ENCODE data around the gene SNAP25. TPM values are rescaled to one million over a fixed set of nuclear protein-coding genes. Genes with fewer than 3 reads are reported as not detected.

Gene SNAP25
- total RNA-seq, 1 experiment from 2014 or later, result 0.39 TPM

- Histone ChIP-seq H3K27me3 (ENCODE audit: insufficient read depth, low read length) (no peaks in the 10 kb centered on the region), H3K9me2 (ENCODE audit: insufficient read depth) (no peaks in the 10 kb centered on the region), H3K27ac (ENCODE audit: low read depth, low read length) (no peak overlapping the region), H3K4me3 (replicated peaks in 1 of 2; ENCODE audit: low read depth in 1 of 2, low read length in 2 of 2) (no peak overlapping the region), H3K9me3 (ENCODE audit: control insufficient read depth in 1 of 2, insufficient read depth in 1 of 2, low read depth in 1 of 2, low read length in 2 of 2) (no peaks in the 10 kb centered on the region), H3K9ac (ENCODE audit: low read length) (no peak overlapping the region), H2AFZ (ENCODE audit: low read depth, low read length, poor library complexity, severe bottlenecking) (no peak overlapping the region), H3K36me3 (ENCODE audit: control insufficient read depth in 1 of 2, insufficient read depth in 2 of 2, low read length in 2 of 2) (no peaks in the 10 kb centered on the region), H3K4me2 (ENCODE audit: low read length) (no peak overlapping the region), H3K4me1 (ENCODE audit: control insufficient read depth in 1 of 2, insufficient read depth in 2 of 2, low read length in 2 of 2) (no peaks in the 10 kb centered on the region), H3K79me2 (ENCODE audit: insufficient read depth, low read length) (no peaks in the 10 kb centered on the region), H4K20me1 (ENCODE audit: insufficient read depth) (no peaks in the 10 kb centered on the region)
- no peak for TF ChIP-seq JUND (IDR thresholded peaks at IDR 0.05)
- TF ChIP-seq RAD21 (IDR thresholded peaks at IDR 0.05; ENCODE audit: low read depth), result no peak
- TF ChIP-seq, protein P1, sequence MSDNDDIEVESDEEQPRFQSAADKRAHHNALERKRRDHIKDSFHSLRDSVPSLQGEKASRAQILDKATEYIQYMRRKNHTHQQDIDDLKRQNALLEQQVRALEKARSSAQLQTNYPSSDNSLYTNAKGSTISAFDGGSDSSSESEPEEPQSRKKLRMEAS (IDR thresholded peaks at IDR 0.05), result no peak
- no peak for TF ChIP-seq SRF (IDR thresholded peaks at IDR 0.05; ENCODE audit: low read depth)
- TF ChIP-seq ZFX (IDR thresholded peaks at IDR 0.05), result no peak
- no peak for TF ChIP-seq POLR2AphosphoS5 (IDR thresholded peaks at IDR 0.05; ENCODE audit: low read depth, low read length)
- TF ChIP-seq EGR1 (IDR thresholded peaks at IDR 0.05; ENCODE audit: low read depth), result no peak
- TF ChIP-seq ELF1 (IDR thresholded peaks at IDR 0.05; ENCODE audit: borderline replicate concordance, low read depth), result no peak
- no peak for TF ChIP-seq ZNF274 (IDR thresholded peaks at IDR 0.05; ENCODE audit: low read depth, low read length)
- TF ChIP-seq YY1 (IDR thresholded peaks at IDR 0.05; ENCODE audit: extremely low read depth, insufficient replicate concordance, low read depth, low read length), result no peak
- TF ChIP-seq FOSL1 (IDR thresholded peaks at IDR 0.05; ENCODE audit: low read depth), result no peak
- TF ChIP-seq EZH2phosphoT487 (IDR thresholded peaks at IDR 0.05; ENCODE audit: borderline replicate concordance), result no peak
- TF ChIP-seq, protein P2, sequence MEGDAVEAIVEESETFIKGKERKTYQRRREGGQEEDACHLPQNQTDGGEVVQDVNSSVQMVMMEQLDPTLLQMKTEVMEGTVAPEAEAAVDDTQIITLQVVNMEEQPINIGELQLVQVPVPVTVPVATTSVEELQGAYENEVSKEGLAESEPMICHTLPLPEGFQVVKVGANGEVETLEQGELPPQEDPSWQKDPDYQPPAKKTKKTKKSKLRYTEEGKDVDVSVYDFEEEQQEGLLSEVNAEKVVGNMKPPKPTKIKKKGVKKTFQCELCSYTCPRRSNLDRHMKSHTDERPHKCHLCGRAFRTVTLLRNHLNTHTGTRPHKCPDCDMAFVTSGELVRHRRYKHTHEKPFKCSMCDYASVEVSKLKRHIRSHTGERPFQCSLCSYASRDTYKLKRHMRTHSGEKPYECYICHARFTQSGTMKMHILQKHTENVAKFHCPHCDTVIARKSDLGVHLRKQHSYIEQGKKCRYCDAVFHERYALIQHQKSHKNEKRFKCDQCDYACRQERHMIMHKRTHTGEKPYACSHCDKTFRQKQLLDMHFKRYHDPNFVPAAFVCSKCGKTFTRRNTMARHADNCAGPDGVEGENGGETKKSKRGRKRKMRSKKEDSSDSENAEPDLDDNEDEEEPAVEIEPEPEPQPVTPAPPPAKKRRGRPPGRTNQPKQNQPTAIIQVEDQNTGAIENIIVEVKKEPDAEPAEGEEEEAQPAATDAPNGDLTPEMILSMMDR (IDR thresholded peaks at IDR 0.05 in 2 of 3, conservative IDR thresholded peaks at IDR 0.05 in 1 of 3; ENCODE audit: borderline replicate concordance in 1 of 3, insufficient read depth in 1 of 3, low read depth in 2 of 3, low read length in 2 of 3), result no peak
- TF ChIP-seq, protein P3, sequence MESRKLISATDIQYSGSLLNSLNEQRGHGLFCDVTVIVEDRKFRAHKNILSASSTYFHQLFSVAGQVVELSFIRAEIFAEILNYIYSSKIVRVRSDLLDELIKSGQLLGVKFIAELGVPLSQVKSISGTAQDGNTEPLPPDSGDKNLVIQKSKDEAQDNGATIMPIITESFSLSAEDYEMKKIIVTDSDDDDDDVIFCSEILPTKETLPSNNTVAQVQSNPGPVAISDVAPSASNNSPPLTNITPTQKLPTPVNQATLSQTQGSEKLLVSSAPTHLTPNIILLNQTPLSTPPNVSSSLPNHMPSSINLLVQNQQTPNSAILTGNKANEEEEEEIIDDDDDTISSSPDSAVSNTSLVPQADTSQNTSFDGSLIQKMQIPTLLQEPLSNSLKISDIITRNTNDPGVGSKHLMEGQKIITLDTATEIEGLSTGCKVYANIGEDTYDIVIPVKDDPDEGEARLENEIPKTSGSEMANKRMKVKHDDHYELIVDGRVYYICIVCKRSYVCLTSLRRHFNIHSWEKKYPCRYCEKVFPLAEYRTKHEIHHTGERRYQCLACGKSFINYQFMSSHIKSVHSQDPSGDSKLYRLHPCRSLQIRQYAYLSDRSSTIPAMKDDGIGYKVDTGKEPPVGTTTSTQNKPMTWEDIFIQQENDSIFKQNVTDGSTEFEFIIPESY (IDR thresholded peaks at IDR 0.05; ENCODE audit: extremely low read depth, insufficient replicate concordance, low read length), result no peak
- no peak for TF ChIP-seq SIN3A (IDR thresholded peaks at IDR 0.05; ENCODE audit: low read depth)
- no peak for TF ChIP-seq ATF3 (IDR thresholded peaks at IDR 0.05)
- no peak for TF ChIP-seq TCF7L2 (IDR thresholded peaks at IDR 0.05; ENCODE audit: borderline replicate concordance, extremely low read depth, insufficient read depth, insufficient read length)
- no peak for TF ChIP-seq SP1 (IDR thresholded peaks at IDR 0.05; ENCODE audit: low read depth)
- TF ChIP-seq CEBPB (IDR thresholded peaks at IDR 0.05; ENCODE audit: low read depth), result no peak
- ATAC-seq (no peak), DNase-seq (ENCODE audit: low read depth, low spot score) (no peak)
- BruUV-seq (replicated peaks), result no TSS peak
- RAD21 ChIA-PET (ENCODE audit: low non-redundant PET in 1 of 2, low total read pairs in 2 of 2, uncharacterized antibody in 2 of 2, unreplicated experiment in 2 of 2), result no interaction called here
- intact Hi-C loops (cut with micrococcal nuclease), result no loop called here
- POLR2A ChIA-PET, result no interaction called here
- CTCF ChIA-PET, result no interaction called here
Observed at GRCh38 chr20:10336959-10337729, 118.5 kb downstream of the SNAP25 start.
